Lower leg skin (tissue), 3 donors: ENCODE measurements around the gene TPRG1L.

Source experiments
- POLR2A ChIP-seq, 2 donors: fragments of 450-650 bp; IDR thresholded peaks; one replicate each; pipeline ENCODE4 v1.6.1; 2016 to 2017; ENCODE audit warnings: antibody characterized with exemption in 2 of 2, mild to moderate bottlenecking in 1 of 2, moderate library complexity in 1 of 2
- TF ChIP-seq, protein P1 (sequence below), 3 donors: fragments of 450-650 bp; IDR thresholded peaks; one replicate each; pipeline ENCODE4 v1.5.1; 2016; ENCODE audit warnings: antibody characterized with exemption in 3 of 3, mild to moderate bottlenecking in 3 of 3, moderate library complexity in 2 of 3

DNA sequence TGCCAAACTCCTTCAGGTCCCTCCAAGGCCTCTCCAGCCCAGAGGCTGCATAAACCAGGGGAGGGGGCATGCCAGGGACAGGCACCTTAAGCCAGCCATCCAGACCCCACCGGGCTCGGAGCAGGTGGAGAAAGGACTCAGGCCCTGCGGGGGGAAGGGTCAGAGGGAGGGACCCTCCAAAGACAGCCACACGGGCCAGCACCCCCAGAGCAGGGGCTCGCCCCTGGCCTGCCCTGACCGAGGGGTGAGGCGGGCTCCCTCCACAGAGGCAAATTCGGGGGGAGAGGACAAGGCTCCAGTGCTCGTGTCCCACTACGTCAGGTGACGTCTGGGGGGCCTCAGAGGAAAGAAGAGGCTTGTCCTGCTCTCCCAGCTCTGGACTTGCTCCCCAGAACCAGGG, 21.7 kb upstream of the TPRG1L start:
- TF ChIP-seq, protein P1, sequence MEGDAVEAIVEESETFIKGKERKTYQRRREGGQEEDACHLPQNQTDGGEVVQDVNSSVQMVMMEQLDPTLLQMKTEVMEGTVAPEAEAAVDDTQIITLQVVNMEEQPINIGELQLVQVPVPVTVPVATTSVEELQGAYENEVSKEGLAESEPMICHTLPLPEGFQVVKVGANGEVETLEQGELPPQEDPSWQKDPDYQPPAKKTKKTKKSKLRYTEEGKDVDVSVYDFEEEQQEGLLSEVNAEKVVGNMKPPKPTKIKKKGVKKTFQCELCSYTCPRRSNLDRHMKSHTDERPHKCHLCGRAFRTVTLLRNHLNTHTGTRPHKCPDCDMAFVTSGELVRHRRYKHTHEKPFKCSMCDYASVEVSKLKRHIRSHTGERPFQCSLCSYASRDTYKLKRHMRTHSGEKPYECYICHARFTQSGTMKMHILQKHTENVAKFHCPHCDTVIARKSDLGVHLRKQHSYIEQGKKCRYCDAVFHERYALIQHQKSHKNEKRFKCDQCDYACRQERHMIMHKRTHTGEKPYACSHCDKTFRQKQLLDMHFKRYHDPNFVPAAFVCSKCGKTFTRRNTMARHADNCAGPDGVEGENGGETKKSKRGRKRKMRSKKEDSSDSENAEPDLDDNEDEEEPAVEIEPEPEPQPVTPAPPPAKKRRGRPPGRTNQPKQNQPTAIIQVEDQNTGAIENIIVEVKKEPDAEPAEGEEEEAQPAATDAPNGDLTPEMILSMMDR (IDR thresholded peaks at IDR 0.05) = no peak
- no peak for TF ChIP-seq POLR2A (IDR thresholded peaks at IDR 0.05)
